Mesothelial cell of epicardium (in vitro differentiated cells): ENCODE measurements around the gene CDHR1. TPM values are rescaled to one million over a fixed set of nuclear protein-coding genes. Genes with fewer than 3 reads are reported as not detected.

ENCODE experiments used
- DNase-seq, 2 experiments: peaks; one replicate each; pipeline ENCODE4 v3.0.0; 2021; ENCODE audit warnings: low spot score in 2 of 2; ENCODE audit not compliant: unreplicated experiment in 2 of 2
- H3K27ac Mint-ChIP-seq: 2 replicates; pipeline ENCODE4 v1.8.0; 2021; ENCODE audit warnings: mixed read lengths
- H3K27me3 Mint-ChIP-seq: 2 replicates; pipeline ENCODE4 v1.8.0; 2021; ENCODE audit warnings: low read depth, mixed read lengths
- H3K36me3 Mint-ChIP-seq: 2 replicates; pipeline ENCODE4 v1.8.0; 2021; ENCODE audit warnings: mixed read lengths
- H3K4me1 Mint-ChIP-seq: 2 replicates; pipeline ENCODE4 v1.8.0; 2021; ENCODE audit warnings: mixed read lengths
- H3K4me3 Mint-ChIP-seq: 2 replicates; pipeline ENCODE4 v1.8.0; 2021; ENCODE audit warnings: mild to moderate bottlenecking, moderate library complexity, mixed read lengths
- H3K9me3 Mint-ChIP-seq: 2 replicates; pipeline ENCODE4 v1.8.0; 2021; ENCODE audit warnings: mixed read lengths
- total RNA-seq: library from RNA; stranded (reverse); gene quantifications from 3 replicates; pipeline ENCODE4 v1.2.1, GENCODE V29; 2021
- TF ChIP-seq, protein P1 (sequence below): fragments of 200-600 bp; sonication (generic); IDR thresholded peaks from one replicate; pipeline ENCODE4 v1.5.0; 2021; ENCODE audit warnings: antibody characterized with exemption; ENCODE audit not compliant: unreplicated experiment

The CDHR1 gene
- total RNA-seq, 1 donor from 2014 or later = 0.25 TPM

DNA sequence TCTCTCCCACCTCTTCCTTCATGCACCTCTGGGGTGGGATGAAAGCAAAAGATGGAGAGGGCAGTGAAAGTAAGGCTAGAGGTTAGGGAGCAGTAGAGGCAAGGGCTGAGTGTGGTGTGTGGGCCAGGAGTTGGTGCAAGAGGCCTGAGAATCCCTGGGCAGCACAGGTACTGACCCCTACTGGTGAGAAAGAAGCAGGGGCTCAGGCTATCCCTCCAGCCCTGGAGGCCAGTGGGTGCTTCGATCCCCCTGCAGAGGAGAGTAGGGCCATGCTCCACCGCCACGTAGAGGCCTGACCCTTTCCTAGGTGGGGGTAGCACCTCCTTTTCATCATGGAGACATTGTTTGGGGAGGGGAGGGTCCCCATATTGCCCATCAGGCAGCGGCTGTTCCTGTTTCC lies 9.8 kb downstream of the CDHR1 start:
- no peaks in the 10 kb centered on the region for H3K36me3 Mint-ChIP-seq
- H3K27ac Mint-ChIP-seq = no peak overlapping the region
- no peak overlapping the region for H3K4me3 Mint-ChIP-seq
- no peaks in the 10 kb centered on the region for H3K9me3 Mint-ChIP-seq
- H3K27me3 Mint-ChIP-seq = peaks cover 65% of the 10 kb centered on the region
- no peaks in the 10 kb centered on the region for H3K4me1 Mint-ChIP-seq
- TF ChIP-seq, protein P1, sequence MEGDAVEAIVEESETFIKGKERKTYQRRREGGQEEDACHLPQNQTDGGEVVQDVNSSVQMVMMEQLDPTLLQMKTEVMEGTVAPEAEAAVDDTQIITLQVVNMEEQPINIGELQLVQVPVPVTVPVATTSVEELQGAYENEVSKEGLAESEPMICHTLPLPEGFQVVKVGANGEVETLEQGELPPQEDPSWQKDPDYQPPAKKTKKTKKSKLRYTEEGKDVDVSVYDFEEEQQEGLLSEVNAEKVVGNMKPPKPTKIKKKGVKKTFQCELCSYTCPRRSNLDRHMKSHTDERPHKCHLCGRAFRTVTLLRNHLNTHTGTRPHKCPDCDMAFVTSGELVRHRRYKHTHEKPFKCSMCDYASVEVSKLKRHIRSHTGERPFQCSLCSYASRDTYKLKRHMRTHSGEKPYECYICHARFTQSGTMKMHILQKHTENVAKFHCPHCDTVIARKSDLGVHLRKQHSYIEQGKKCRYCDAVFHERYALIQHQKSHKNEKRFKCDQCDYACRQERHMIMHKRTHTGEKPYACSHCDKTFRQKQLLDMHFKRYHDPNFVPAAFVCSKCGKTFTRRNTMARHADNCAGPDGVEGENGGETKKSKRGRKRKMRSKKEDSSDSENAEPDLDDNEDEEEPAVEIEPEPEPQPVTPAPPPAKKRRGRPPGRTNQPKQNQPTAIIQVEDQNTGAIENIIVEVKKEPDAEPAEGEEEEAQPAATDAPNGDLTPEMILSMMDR = no peak
- no peak for DNase-seq

DNA sequence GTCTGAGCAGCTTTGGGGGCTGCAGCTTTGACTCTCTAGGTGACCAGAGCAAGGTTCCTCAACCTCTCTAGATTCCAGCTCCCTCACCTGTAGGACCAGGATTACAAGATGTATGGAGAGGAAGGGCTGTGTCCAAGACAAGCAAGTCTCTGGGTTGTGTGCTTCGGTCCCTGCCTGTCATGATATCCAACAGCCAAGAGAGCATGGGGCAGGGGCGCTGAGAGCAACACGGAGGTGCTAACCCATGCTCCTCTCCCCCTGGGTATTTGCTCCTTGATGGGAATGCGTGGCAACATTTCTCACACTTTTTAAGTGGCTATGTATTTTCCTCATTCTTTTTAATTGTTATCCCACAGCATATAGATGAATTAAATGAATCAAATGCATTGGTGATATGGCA lies 10.3 kb downstream of the CDHR1 start:
- H3K4me1 Mint-ChIP-seq = no peaks in the 10 kb centered on the region
- H3K27ac Mint-ChIP-seq = no peak overlapping the region
- no peaks in the 10 kb centered on the region for H3K36me3 Mint-ChIP-seq
- TF ChIP-seq, protein P1 = no peak
- no peak for DNase-seq
- H3K27me3 Mint-ChIP-seq = peaks cover 60% of the 10 kb centered on the region
- H3K9me3 Mint-ChIP-seq = no peaks in the 10 kb centered on the region
- H3K4me3 Mint-ChIP-seq = no peak overlapping the region

DNA sequence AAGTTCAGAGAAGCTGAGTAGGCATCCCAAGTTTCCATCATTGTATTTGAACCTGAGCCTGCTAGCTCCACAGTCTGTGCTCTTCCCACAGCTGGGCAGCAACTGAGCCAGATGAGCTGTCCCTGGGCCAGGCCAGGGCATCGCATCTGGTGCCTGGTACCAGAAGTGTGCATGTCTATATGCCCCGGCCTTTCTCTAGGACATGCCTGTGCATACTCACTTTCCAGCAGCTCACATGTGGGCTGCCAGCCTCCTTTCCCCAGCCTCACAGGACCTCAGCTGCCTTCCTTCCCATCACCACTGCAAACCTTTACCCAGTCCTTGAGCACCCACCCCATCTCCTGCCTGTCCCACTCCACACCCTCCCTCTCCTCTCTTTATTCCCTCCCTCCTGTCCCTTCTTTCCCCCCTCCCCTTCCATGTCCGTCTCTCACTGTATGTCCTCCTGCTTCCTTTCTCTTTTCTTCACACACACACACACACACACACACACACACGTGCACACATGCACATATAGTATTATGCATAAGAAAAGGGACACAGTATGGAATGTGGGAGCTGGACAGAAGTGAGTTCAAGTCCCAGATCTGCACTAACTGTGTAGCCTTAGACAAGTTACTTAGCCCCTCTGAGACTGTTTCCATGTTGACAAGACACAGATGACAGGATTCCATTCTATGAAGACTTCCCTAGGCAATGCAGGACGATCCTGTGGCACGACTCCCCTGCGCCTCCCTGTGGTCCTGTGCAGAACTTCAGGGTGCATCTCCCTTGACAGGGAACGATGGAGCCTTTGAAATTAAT lies 10.9 kb downstream of the CDHR1 start:
- DNase-seq = peak in 1 of 2 experiments; percentile 64
- no peaks in the 10 kb centered on the region for H3K4me1 Mint-ChIP-seq

GRCh38 chr10:84205853-84206525 lies 11.7 kb downstream of the CDHR1 start:
- no peak for DNase-seq
- no peaks in the 10 kb centered on the region for H3K4me1 Mint-ChIP-seq
- TF ChIP-seq, protein P1 = no peak

More for the DNA sequence above, 10.9 kb downstream of the CDHR1 start:
- no peak overlapping the region for H3K4me3 Mint-ChIP-seq
- TF ChIP-seq, protein P1 = peak; percentile 40
- peaks cover 58% of the 10 kb centered on the region for H3K27me3 Mint-ChIP-seq
- H3K27ac Mint-ChIP-seq = no peak overlapping the region
- no peaks in the 10 kb centered on the region for H3K9me3 Mint-ChIP-seq
- no peaks in the 10 kb centered on the region for H3K36me3 Mint-ChIP-seq

GRCh38 chr10:84208023-84208422 lies 13.7 kb downstream of the CDHR1 start:
- no peak for DNase-seq
- Mint-ChIP-seq H3K27me3 (peaks cover 65% of the 10 kb centered on the region), H3K27ac (no peak overlapping the region), H3K36me3 (no peaks in the 10 kb centered on the region), H3K9me3 (no peaks in the 10 kb centered on the region), H3K4me1 (no peaks in the 10 kb centered on the region), H3K4me3 (no peak overlapping the region)
- TF ChIP-seq, protein P1 = no peak

More at GRCh38 chr10:84205853-84206525, 11.7 kb downstream of the CDHR1 start:
- Mint-ChIP-seq H3K27ac (no peak overlapping the region), H3K36me3 (no peaks in the 10 kb centered on the region), H3K27me3 (peaks cover 54% of the 10 kb centered on the region), H3K9me3 (no peaks in the 10 kb centered on the region), H3K4me3 (no peak overlapping the region)
